Measurements from ENCODE around the gene MBD3L1. TPM values are rescaled to one million over a fixed set of nuclear protein-coding genes. Genes with fewer than 3 reads are reported as not detected.

The MBD3L1 gene
- not detected in 2 replicates for total RNA-seq

DNA sequence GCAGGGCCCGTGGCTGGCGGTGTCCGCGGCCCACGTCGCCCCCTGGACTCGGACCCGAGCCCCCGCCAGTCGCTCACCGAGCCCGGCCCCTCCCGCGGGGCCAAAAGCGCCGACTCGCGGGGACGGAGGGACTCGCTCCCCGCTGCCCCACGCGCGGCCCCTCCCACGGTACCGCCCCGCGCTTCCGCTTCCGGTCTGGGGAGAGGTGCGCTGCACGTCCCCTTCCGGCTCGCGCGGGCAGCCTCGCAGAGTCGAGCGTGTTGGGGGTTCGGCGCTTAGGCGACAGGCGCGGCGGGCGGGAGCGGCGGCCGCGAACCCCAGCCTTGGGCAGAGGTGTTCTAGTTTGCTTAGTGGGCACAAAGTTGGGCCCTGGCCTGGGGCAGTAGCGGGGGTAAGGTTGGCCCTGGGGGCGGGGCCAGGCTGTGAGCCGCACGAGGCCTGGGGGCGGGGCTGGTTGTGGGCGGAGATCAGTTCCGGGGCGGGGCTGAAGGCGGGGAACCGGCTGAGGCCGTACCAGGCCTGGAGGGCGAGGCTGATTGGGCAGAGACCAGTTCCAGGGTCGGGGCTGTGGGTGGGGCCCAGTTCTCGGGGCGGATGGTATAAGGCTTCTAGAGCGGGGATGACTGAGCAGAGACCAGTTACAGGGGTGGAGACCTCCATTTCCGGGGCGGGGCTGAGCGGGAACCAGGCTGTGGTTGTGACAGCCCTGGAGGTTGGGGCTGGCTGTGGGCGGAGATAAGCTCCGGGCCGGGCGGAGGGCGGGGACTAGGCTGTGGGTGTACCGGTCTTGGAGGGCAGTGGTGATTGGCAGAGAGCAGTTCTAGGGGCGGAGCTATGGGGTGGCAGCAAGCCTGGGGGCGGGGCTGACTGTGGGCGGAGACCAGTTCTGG is at the start of gene MBD3L1, which contains the start of gene ZNF558:
TSS of gene MBD3L1 (plus strand) at position 246 of the 890 bp plus-strand sequence. CDS start 10,302 bp downstream, outside the sequence.
TSS of gene ZNF558 (minus strand) at position 173 of the 890 bp plus-strand sequence. CDS start 9,645 bp downstream, outside the sequence.

Other genes with a start within 250 kb of the MBD3L1 start
- gene ADAMTS10, start 221.7 kb upstream of the MBD3L1 start, total RNA-seq, result 11.8 and 12.3 TPM in 2 replicates
- not detected in 2 replicates for gene NFILZ, start 201.7 kb upstream of the MBD3L1 start, total RNA-seq
- gene ACTL9, start 133.6 kb upstream of the MBD3L1 start, total RNA-seq, result not detected in 2 replicates
- not detected in 2 replicates for gene OR2Z1, start 110.7 kb upstream of the MBD3L1 start, total RNA-seq
- 2.9 and 5.6 TPM in 2 replicates for gene ZNF558, start 73 bp upstream of the MBD3L1 start, total RNA-seq
- gene MUC16, start 178.0 kb downstream of the MBD3L1 start, total RNA-seq, result not detected in 2 replicates

Data from mammary microvascular endothelial cell (primary cell).